Measurements from ENCODE around the gene HK2.

GRCh38 chr2:74887960-74888700 lies 54.2 kb downstream of the HK2 start:
- TF ChIP-seq BHLHE40 (IDR thresholded peaks at IDR 0.05; ENCODE audit: low read depth, low read length) (no peak), CTCF (conservative IDR thresholded peaks at IDR 0.05; ENCODE audit: low read depth, low read length) (no peak; the same call in 1 of the 2 replicates), FOS (IDR thresholded peaks at IDR 0.05; ENCODE audit: low read depth, low read length) (no peak), MXI1 (IDR thresholded peaks at IDR 0.05; ENCODE audit: borderline replicate concordance, low read depth, low read length) (no peak)

Data from IMR-90 (cell line).